K562 (cell line): ENCODE results near the gene SMNDC1. TPM values are rescaled to one million over a fixed set of nuclear protein-coding genes. Genes with fewer than 3 reads are reported as not detected.

Source experiments
- ATF1 ChIP-seq, 2 experiments: fragments of 450-650 bp in 1 of 2; IDR thresholded peaks; 2 replicates each; pipeline ENCODE4 v1.6.1; 2016; ENCODE audit warnings: missing compliant biosample characterization in 1 of 2, missing genetic modification characterization in 1 of 2
- COPS2 ChIP-seq: fragments of 450-650 bp; conservative IDR thresholded peaks from 2 replicates; pipeline ENCODE4 v1.6.1; 2016; ENCODE audit warnings: mild to moderate bottlenecking, moderate library complexity
- DMBX1 ChIP-seq: fragments of 250-450 bp; sonication (Bioruptor Pico); IDR thresholded peaks from 2 replicates; pipeline ENCODE4 v1.8.0; 2022; ENCODE audit warnings: inconsistent platforms, mild to moderate bottlenecking, moderate library complexity, borderline replicate concordance
- ESRRB ChIP-seq: fragments of 250-450 bp; sonication (Bioruptor Pico); IDR thresholded peaks from 2 replicates; pipeline ENCODE4 v1.5.0; 2020; ENCODE audit warnings: mild to moderate bottlenecking, moderate library complexity, borderline replicate concordance
- HMG20B ChIP-seq: fragments of 250-450 bp; sonication (Bioruptor Pico); IDR thresholded peaks from 2 replicates; pipeline ENCODE4 v1.5.0; 2021; ENCODE audit warnings: mild to moderate bottlenecking
- MYBL2 ChIP-seq, 2 experiments: fragments of 450-650 bp in 1 of 2; sonication (generic) in 1 of 2; formaldehyde crosslinking in 1 of 2; IDR thresholded peaks; 2 replicates each; pipeline versions ENCODE4 v1.6.1 to v1.8.1; 2017 to 2022; ENCODE audit warnings: borderline replicate concordance in 1 of 2, inconsistent platforms in 1 of 2, low read depth in 1 of 2, mild to moderate bottlenecking in 1 of 2, missing genetic modification reagents in 1 of 2, moderate library complexity in 1 of 2
- NCOA1 ChIP-seq: fragments of 450-650 bp; IDR thresholded peaks from 2 replicates; pipeline ENCODE4 v1.6.1; 2016; ENCODE audit warnings: low read depth
- NFYB ChIP-seq: IDR thresholded peaks from 2 replicates; pipeline ENCODE4 v1.6.1; 2011; ENCODE audit warnings: mild to moderate bottlenecking, moderate library complexity; ENCODE audit not compliant: insufficient read length; ENCODE audit errors: extremely low read depth
- RBM15 ChIP-seq: fragments of 200-400 bp; formaldehyde crosslinking; IDR thresholded peaks from 2 replicates; pipeline ENCODE4 v1.6.1; 2018; ENCODE audit warnings: mild to moderate bottlenecking, low read length, moderate library complexity; ENCODE audit not compliant: insufficient read depth
- TEAD1 ChIP-seq, 2 experiments: fragments of 450-650 bp in 1 of 2; sonication (generic) in 1 of 2; formaldehyde crosslinking; IDR thresholded peaks; 2 replicates each; pipeline versions ENCODE4 v1.4.0 to v1.8.0; 2020 to 2022; ENCODE audit warnings: mild to moderate bottlenecking in 2 of 2, missing genetic modification reagents in 1 of 2
- ZHX1 ChIP-seq: fragments of 150-350 bp; conservative IDR thresholded peaks from 2 replicates; pipeline ENCODE4 v1.6.1; 2014; ENCODE audit warnings: low read length
- ZNF143 ChIP-seq: sonication (generic); formaldehyde crosslinking; IDR thresholded peaks from 2 replicates; pipeline ENCODE4 v1.9.0; 2022; ENCODE audit warnings: mild to moderate bottlenecking, missing genetic modification reagents
- ZNF707 ChIP-seq: fragments of 250-450 bp; sonication (Bioruptor Pico); conservative IDR thresholded peaks from 2 replicates; pipeline ENCODE4 v1.8.0; 2022; ENCODE audit warnings: inconsistent platforms, mild to moderate bottlenecking, moderate library complexity
- ZNF77 ChIP-seq: fragments of 250-450 bp; sonication (Bioruptor Pico); IDR thresholded peaks from 2 replicates; pipeline ENCODE4 v1.5.0; 2020
- polyA plus RNA-seq, 8 experiments: library from polyadenylated mRNA; depleted of rRNA in 4 of 8; stranded (reverse) in 5 of 8; unstranded in 3 of 8; fragments of >200 nt; fragmentation: Nextera tagmentation in 2 of 8; fragmentation: Illumina TruSeq in 1 of 8; extraction: Ambion mirVana in 2 of 8; extraction: Trizol in 1 of 8; gene quantifications; 2 replicates each; pipeline versions ENCODE4 v1.2.1 to v1.2.3, GENCODE V29; 2011 to 2014; ENCODE audit warnings: inconsistent platforms in 1 of 8, missing spikeins in 1 of 8
- total RNA-seq, 7 experiments: library from RNA; depleted of rRNA in 6 of 7; stranded (reverse); fragments of >200 nt in 6 of 7; fragmentation: Illumina TruSeq in 2 of 7; extraction: Trizol in 2 of 7; gene quantifications; 2 replicates each; pipeline versions ENCODE4 v1.2.1 to v1.2.3, GENCODE V29; 2011 to 2021; ENCODE audit warnings: low replicate concordance in 1 of 7
- TF ChIP-seq, protein P1 (sequence below): IDR thresholded peaks from 2 replicates; pipeline ENCODE4 v1.6.1; 2011; ENCODE audit not compliant: insufficient read length; ENCODE audit errors: extremely low read depth
- TF ChIP-seq, protein P2 (sequence below), 2 experiments: IDR thresholded peaks; 2 replicates each; pipeline ENCODE4 v1.6.1; 2011; ENCODE audit warnings: borderline replicate concordance in 1 of 2, control low read depth in 1 of 2, low read depth in 1 of 2, low read length in 1 of 2, mild to moderate bottlenecking in 1 of 2, mixed read lengths in 1 of 2, moderate library complexity in 1 of 2; ENCODE audit not compliant: insufficient read depth in 1 of 2, insufficient read length in 1 of 2, poor library complexity in 1 of 2, severe bottlenecking in 1 of 2; ENCODE audit errors: extremely low read depth in 1 of 2
- TF ChIP-seq, protein P3 (sequence below): fragments of 250-450 bp; sonication (Bioruptor Pico); IDR thresholded peaks from 2 replicates; pipeline ENCODE4 v1.8.0; 2021; ENCODE audit warnings: mild to moderate bottlenecking, moderate library complexity
- TF ChIP-seq, protein P4 (sequence below): fragments of 250-450 bp; sonication (Bioruptor Pico); IDR thresholded peaks from 2 replicates; pipeline ENCODE4 v1.5.0; 2022; ENCODE audit warnings: mild to moderate bottlenecking

SMNDC1 gene
- total and polyA plus RNA-seq, 9 of the 15 experiments (the other 6 are each of a cell fraction or from before 2014, with no cell fraction given) = 6.8 to 35.8 (median 12.3) TPM

DNA sequence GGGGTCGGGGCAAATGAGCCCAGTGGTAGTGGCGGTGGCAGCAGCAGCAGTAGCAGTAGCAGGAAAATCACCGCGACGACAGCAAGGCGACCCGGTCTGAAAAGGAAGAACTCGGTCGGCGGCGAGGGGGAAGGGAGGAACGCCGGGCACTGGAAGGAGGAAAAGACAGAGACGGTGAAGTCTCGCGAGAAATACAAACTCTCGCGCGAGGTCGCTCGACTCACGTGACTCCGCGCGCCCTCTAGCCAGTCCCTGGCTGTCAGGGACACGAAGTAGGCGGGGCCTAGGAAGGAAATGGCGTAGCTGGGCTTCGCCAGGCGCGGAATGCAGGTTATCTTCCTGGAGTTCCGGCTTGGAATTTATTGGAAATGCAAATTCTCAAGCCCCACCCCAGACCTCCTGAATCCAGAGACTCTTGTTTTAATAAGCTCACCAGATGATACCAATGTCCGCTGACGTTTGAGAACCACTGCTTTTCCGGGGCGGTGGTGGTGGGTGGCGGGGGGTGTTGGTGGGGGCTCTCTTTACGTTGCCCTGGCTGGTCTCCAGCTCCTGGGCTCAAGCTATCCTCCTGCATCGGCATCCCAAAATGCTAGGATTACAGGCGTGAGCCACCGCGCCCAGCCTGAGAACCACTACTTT lies at the start of gene SMNDC1 (continued):
- TF ChIP-seq ZHX1 = no peak
- TF ChIP-seq, protein P1, sequence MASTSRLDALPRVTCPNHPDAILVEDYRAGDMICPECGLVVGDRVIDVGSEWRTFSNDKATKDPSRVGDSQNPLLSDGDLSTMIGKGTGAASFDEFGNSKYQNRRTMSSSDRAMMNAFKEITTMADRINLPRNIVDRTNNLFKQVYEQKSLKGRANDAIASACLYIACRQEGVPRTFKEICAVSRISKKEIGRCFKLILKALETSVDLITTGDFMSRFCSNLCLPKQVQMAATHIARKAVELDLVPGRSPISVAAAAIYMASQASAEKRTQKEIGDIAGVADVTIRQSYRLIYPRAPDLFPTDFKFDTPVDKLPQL = no peak
- TF ChIP-seq DMBX1 = no peak
- TF ChIP-seq ESRRB (CRISPR knock-in tag) = no peak
- TF ChIP-seq TEAD1 (CRISPR knock-in tag; IDR thresholded peaks at IDR 0.05) = peak in 1 of 2 experiments; percentile 94; a peak in 3 of 4 replicates
- no peak for TF ChIP-seq NCOA1
- TF ChIP-seq COPS2 = no peak
- TF ChIP-seq, protein P2, sequence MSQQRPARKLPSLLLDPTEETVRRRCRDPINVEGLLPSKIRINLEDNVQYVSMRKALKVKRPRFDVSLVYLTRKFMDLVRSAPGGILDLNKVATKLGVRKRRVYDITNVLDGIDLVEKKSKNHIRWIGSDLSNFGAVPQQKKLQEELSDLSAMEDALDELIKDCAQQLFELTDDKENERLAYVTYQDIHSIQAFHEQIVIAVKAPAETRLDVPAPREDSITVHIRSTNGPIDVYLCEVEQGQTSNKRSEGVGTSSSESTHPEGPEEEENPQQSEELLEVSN (IDR thresholded peaks at IDR 0.05; ENCODE audit: borderline replicate concordance in 1 of 2, extremely low read depth in 1 of 2, insufficient read depth in 1 of 2, insufficient read length in 1 of 2, low read depth in 1 of 2, low read length in 1 of 2, poor library complexity in 1 of 2, severe bottlenecking in 1 of 2) = peak in 1 of 2 experiments; percentile 0
- no peak for TF ChIP-seq ATF1 (CRISPR knock-in tag; IDR thresholded peaks at IDR 0.05)
- TF ChIP-seq ATF1 (tag; IDR thresholded peaks at IDR 0.05) = peak; percentile 57
- no peak for TF ChIP-seq NFYB
- no peak for TF ChIP-seq ZNF707
- TF ChIP-seq ZNF77 (CRISPR knock-in tag) = no peak
- TF ChIP-seq, protein P3, sequence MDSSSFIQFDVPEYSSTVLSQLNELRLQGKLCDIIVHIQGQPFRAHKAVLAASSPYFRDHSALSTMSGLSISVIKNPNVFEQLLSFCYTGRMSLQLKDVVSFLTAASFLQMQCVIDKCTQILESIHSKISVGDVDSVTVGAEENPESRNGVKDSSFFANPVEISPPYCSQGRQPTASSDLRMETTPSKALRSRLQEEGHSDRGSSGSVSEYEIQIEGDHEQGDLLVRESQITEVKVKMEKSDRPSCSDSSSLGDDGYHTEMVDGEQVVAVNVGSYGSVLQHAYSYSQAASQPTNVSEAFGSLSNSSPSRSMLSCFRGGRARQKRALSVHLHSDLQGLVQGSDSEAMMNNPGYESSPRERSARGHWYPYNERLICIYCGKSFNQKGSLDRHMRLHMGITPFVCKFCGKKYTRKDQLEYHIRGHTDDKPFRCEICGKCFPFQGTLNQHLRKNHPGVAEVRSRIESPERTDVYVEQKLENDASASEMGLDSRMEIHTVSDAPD (CRISPR knock-in tag) = no peak
- TF ChIP-seq, protein P4, sequence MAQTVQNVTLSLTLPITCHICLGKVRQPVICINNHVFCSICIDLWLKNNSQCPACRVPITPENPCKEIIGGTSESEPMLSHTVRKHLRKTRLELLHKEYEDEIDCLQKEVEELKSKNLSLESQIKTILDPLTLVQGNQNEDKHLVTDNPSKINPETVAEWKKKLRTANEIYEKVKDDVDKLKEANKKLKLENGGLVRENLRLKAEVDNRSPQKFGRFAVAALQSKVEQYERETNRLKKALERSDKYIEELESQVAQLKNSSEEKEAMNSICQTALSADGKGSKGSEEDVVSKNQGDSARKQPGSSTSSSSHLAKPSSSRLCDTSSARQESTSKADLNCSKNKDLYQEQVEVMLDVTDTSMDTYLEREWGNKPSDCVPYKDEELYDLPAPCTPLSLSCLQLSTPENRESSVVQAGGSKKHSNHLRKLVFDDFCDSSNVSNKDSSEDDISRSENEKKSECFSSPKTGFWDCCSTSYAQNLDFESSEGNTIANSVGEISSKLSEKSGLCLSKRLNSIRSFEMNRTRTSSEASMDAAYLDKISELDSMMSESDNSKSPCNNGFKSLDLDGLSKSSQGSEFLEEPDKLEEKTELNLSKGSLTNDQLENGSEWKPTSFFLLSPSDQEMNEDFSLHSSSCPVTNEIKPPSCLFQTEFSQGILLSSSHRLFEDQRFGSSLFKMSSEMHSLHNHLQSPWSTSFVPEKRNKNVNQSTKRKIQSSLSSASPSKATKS (CRISPR knock-in tag) = no peak
- TF ChIP-seq HMG20B (CRISPR knock-in tag) = no peak
- TF ChIP-seq RBM15 = no peak
- no peak for TF ChIP-seq MYBL2 (IDR thresholded peaks at IDR 0.05; ENCODE audit: low read depth)
- TF ChIP-seq MYBL2 (CRISPR knock-in tag; IDR thresholded peaks at IDR 0.05; ENCODE audit: borderline replicate concordance) = no peak
- TF ChIP-seq ZNF143 (CRISPR knock-in tag) = no peak
